GM18868 (cell line): ENCODE results near the gene LRRC34.

ENCODE experiments used
- ATAC-seq: cut with Tn5 transposase; IDR thresholded peaks from one replicate; pipeline ENCODE4 v1.9.1; 2021; ENCODE audit warnings: mild to moderate bottlenecking, moderate library complexity; ENCODE audit not compliant: unreplicated experiment

Gene LRRC34

GRCh38 chr3:169812332-169813235, at the start of gene LRRC34, which contains the start of gene LRRIQ4:
TSS of gene LRRC34 (minus strand) at chr3:169812904. CDS start at chr3:169812548, 356 bp downstream.
TSS of gene LRRIQ4 (plus strand) at chr3:169812870. CDS start at chr3:169821922, 9,052 bp downstream.
- ATAC-seq = peak; percentile 66

- no peak for ATAC-seq
Measured at GRCh38 chr3:169861871-169862270, 49.2 kb upstream of the LRRC34 start.

DNA sequence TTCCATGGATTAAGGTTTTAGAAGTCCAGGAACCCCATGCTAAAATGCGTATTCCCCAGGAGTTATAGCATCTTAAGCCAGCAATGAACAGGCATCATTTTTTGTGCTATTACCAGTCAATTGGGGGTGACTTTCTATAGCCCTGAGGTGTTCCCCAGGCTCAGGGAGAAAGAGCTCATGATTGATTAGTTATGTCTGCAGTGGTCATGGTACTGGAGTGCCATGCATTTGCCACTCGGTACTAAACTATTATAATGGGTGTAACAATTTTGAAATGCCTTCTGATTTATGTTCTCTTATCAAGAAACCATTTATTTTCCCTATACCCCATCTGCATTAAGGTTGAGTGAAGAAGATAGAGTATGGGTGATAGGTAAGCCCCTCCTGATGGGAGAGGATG, 45.1 kb upstream of the LRRC34 start:
- ATAC-seq = no peak

DNA sequence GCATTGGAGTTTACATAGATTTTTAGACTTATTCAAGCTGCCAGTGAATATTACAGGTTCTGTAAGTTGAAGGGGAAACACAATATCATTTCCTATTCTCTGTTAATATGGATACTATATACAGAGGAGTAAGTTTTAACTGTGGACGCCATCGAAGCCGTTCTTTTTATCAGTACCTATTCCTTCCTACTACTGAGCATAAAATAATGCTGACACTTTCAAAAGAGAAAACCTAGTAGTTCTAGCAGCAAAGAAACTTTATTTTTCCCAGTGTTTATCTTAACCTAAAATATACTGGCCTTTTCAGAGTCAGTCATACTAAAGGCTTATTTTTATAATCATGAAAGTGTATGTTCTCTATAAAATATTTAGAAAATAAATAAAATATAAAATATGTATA, 42.8 kb upstream of the LRRC34 start:
- no peak for ATAC-seq

DNA sequence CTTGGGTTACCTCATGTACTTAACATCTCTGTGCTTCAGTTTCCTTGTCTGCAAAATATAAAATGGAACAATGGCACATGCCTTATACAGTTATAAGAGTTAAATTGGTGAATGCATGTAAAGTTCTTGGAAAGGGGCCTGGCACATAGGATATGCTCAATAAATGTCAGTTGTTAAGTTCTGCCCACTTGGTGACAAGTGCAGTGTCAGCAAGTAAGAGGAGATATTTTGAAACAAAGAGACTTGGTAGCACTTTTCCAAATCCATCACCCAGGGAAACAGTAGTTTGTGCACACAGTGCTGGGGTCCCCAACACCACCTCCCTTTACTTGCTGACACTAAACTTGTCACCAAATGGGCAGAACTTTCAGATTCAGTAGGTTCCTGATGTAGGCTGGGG, 37.9 kb upstream of the LRRC34 start:
- no peak for ATAC-seq

GRCh38 chr3:169848741-169849140, 36.0 kb upstream of the LRRC34 start:
- ATAC-seq = no peak

- no peak for ATAC-seq
Measured at GRCh38 chr3:169847896-169848295, 35.2 kb upstream of the LRRC34 start.

GRCh38 chr3:169846458-169847193, 33.9 kb upstream of the LRRC34 start:
- ATAC-seq = peak; percentile 99

- no peak for ATAC-seq
Measured at GRCh38 chr3:169842960-169843359, 30.3 kb upstream of the LRRC34 start.

DNA sequence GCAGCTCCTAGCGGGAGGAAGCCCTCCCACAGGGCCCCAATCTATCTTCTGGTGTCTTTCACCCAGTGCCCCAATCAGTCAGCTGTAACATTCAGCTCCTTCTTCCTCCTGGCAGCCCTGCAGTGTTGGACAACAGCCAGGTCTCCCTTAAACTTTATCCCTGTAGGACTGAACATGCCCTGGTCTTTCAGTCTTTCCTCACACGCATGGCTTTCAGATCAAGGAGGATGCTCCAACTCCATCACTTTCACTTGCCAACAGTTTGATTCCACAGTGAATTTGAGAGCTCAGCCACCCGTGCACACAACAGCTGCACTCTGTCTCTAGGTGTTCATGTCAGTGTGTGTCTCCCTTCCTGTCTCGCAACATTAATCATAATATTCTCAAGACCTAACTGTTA, 28.5 kb upstream of the LRRC34 start:
- ATAC-seq = peak; percentile 89

GRCh38 chr3:169838511-169839030, 25.9 kb upstream of the LRRC34 start:
- ATAC-seq = no peak

DNA sequence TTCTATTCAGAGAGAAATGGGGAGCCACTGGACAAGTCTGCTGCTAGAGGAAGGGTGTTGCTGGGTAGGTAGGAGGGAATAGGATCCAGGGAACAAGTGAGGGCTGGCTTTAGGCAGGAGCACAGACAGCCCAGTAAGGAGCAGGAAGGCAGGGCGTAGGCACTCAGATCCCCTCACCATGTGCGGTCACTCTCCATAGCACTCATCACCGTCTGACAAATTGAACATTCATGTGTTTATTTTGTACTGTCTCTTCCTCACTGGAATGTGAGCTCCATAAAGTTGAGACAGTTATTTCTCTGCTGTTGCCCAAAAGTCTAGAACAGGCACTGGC, 24.2 kb upstream of the LRRC34 start:
- no peak for ATAC-seq

DNA sequence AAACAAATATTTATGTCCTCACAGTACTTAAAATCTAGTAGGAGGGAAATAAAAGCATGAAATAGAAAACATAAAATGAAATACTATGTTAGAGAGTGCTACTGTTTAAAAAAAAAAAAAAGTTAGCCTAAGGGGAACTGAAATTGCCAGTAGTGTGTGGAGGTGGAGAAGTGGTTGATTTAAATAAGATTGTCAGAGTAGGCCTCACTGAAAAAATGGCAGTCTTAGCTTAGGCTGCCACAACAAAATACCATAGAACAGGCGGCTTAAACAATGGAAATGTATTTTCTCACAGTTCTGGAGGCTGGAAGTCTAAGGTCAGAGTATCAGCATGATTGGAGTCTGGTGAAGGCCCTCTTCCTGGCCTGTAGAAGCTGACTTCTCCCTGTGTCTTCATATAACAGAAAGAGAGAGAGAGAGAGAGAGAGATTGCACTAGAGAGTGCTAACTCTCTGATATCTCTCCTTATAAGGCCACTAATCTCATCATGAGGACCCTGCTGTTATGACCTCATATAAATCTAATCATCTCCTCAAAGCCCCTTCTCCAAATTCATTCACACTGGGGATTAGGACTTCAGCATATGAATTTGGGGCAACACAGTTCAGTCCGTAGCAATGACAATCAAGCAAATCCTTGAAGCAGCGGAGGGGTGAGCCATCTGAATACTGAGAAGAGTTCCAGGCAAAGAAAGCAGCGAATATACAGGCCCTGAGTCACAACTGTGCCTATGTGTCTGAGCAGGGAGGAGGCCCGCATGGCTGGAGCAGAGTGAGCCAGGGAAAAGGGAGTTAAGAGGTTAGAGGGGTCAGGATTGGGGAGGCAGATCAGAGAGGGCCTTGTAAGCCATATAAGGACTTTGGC, 23.6 kb upstream of the LRRC34 start:
- peak; percentile 87 for ATAC-seq

- peak; percentile 11 for ATAC-seq
Measured at GRCh38 chr3:169835533-169835932, 22.8 kb upstream of the LRRC34 start.

DNA sequence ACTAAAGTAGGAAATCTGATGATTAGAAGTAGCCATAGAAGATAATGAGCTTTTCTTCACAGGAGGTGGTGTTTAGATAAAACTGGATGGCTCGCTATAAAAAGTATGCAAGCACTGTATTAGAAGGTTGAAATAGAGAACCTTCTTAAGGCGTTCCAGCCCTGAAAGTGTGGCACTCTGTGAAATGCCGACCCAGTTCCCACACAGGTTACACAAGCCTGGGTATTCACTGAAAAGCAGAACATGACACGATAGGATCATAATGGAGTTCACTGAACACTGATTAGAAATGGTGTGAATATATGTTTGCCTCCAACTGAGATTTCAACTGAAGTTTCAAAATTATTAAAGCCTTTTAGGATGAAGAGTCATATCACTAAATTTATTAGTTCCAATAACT, 15.0 kb upstream of the LRRC34 start:
- no peak for ATAC-seq

DNA sequence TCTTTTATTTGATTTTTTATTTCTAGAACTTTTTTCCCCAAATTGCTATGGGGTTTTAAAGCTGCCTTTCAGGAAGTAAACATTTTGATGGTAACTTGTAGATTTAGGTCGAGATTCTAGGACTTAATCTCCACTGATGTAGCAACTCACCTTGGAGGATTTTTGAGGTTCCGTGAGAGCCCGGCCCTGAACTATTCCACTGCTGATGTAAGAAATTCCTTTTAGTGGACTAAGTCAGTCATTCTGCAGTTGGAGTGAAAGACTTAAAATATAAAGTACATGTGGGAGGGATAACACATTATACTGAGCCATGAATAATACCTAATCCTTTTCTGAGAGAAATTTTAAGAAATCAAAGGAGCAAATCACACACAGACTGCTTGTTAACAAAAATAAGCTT, 12.6 kb upstream of the LRRC34 start:
- no peak for ATAC-seq

DNA sequence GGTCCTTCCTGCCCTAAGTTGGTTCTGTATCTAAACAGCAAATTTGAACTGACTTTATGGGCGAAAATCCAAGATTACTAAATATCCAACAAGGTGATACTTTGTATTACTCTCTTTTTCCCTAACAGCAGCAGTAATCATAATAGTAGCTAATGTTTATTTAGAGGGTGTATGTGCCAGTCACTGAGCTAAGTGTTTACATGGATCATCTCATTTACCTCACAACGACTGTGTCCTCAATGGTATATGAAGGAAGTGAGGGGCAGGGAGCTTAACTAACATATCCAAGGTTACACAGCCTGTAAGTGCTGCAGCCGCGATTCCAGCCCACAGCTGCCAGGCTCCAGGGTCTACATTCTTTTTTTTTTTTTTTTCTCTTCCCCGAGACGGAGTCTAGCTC, 10.3 kb upstream of the LRRC34 start:
- ATAC-seq = no peak

DNA sequence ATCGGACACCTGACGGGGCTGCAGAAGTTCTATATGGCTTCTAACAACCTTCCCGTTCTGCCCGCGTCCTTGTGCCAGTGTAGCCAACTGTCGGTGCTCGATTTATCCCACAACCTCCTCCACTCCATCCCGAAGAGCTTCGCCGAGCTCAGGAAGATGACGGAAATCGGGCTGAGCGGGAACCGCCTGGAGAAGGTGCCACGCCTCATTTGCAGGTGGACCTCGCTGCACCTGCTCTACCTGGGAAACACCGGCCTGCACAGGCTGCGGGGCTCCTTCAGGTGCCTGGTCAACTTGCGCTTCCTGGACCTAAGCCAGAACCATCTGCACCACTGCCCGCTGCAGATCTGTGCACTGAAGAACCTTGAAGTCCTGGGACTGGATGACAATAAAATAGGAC, 9.8 kb upstream of the LRRC34 start:
- ATAC-seq = no peak

GRCh38 chr3:169822091-169822490, 9.4 kb upstream of the LRRC34 start:
- ATAC-seq = no peak

DNA sequence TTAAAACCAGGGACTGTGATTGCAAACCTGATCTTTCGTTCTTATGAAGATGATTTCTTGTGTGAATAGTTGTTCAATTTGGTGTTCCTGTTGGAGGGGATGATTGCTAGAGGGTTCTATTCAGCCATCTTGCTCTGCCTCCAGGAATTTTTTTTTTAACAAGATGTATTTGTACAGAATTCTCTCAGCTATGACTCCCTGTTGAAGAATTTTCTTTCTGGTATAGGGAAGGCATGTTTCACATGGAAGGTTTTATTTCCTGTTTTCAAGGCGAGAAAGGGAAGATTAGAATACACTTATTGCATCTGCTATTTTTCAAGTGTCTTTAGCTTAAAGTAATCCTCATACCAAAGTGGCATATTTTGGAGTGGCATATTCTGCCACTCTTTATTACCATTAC, 5.6 kb upstream of the LRRC34 start:
- ATAC-seq = no peak

DNA sequence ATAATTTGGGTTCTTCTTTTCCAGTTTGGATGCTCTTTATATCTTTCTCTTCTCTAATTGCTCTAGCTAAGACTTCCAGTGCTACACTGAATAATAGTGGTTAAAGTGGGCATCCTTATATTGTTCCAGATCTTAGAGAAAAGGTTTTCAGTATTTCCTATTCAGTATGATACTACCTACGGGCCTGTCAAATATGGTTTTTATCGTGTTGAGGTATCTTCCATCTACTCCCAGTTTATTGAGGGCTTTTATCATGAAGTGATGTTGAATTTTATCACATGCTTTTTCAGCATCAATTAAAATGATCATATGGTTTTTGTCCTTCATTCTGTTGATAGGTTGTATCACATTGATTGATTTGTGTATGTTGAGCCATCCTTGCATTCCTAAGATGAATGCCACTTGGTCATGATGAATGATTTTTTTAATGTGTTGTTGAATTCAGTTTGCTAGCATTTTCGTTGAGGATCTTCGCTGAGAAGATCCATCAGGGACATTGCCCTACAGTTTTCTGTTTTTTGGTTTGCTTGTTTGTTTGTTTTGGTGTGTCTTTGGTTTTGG, 3.0 kb upstream of the LRRC34 start:
- ATAC-seq = no peak
